Measurements from ENCODE around the gene TPPP.

DNA sequence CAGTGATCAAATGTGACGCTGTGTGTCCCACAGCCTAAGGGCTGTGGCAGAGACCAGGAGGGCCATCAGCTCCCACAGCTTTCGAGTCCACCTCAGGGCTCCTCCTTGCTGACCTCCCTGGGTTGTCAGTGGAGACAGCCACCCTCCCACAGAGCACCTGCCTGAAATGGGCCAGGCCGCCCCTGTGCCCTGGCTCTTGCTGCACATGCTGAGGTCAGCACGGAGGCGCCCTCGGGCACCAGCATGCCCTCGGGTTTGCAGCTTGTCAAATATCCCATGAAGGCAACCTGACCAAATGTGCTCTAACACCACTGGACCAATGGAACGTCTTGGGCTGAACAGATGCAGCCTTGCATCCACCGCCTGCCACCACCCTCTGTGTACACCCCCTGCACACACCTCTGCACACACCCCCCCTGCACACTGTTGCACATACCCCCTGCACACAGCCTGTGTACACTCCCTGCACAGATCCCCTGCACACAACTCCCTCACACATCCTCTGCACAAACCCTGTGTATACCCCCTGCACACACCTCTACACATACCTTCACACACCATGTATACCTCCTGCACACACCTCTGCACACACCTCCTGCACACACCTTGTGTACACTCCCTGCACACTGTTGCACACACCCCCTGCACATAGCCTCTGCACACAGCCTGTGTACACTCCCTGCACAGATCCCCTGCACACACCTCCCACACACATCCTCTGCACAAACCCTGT is 83.0 kb downstream of the TPPP start:
- TF ChIP-seq CTCF (optimal IDR thresholded peaks at IDR 0.05 in 1 of 3, IDR thresholded peaks at IDR 0.05 in 1 of 3, conservative IDR thresholded peaks at IDR 0.05 in 1 of 3; ENCODE audit: extremely low read depth in 1 of 3, insufficient read depth in 2 of 3, low read length in 3 of 3): no peak
- TF ChIP-seq EZH2 (IDR thresholded peaks at IDR 0.05; ENCODE audit: low read length): no peak

All from keratinocyte (primary cell).